Keratinocyte (primary cell): ENCODE results near the gene VPS11. TPM values are rescaled to one million over a fixed set of nuclear protein-coding genes. Genes with fewer than 3 reads are reported as not detected.

Experiments used
- DNase-seq: peaks from one replicate; pipeline ENCODE4 v3.0.0-alpha.2; 2011; ENCODE audit warnings: low read depth, missing footprints, low spot score
- FAIRE-seq: peaks from 2 replicates; lab custom pipeline; 2011; peaks lifted over from hg19 to GRCh38; lab: Jason Lieb, UNC
- H2AFZ ChIP-seq: 2 replicates; pipeline ENCODE4 v1.6.0; 2012; ENCODE audit warnings: low read length, control low read depth, inconsistent platforms; ENCODE audit not compliant: control insufficient read depth
- H3K27ac ChIP-seq: 2 replicates; pipeline ENCODE4 v1.5.1; 2011; ENCODE audit warnings: low read length; ENCODE audit not compliant: control insufficient read depth, insufficient read depth
- H3K27me3 ChIP-seq: 3 replicates; pipeline ENCODE4 v1.6.0; 2011; ENCODE audit warnings: low read length; ENCODE audit not compliant: control insufficient read depth, insufficient read depth; ENCODE audit errors: extremely low read depth
- H3K36me3 ChIP-seq, 2 experiments: 2 replicates in 1 of 2; 3 replicates in 1 of 2; pipeline ENCODE4 v1.5.1; 2011; ENCODE audit warnings: low read length in 2 of 2, mild to moderate bottlenecking in 1 of 2; ENCODE audit not compliant: control insufficient read depth in 2 of 2, insufficient read depth in 2 of 2; ENCODE audit errors: extremely low read depth in 1 of 2
- H3K4me1 ChIP-seq: 3 replicates; pipeline ENCODE4 v1.5.1; 2011; ENCODE audit warnings: low read length; ENCODE audit not compliant: control insufficient read depth, insufficient read depth; ENCODE audit errors: extremely low read depth
- H3K4me2 ChIP-seq: 3 replicates; pipeline ENCODE4 v1.6.0; 2011; ENCODE audit warnings: low read depth, low read length; ENCODE audit not compliant: control insufficient read depth, insufficient read depth; ENCODE audit errors: extremely low read depth
- H3K4me3 ChIP-seq, 3 experiments: fragments of 200-600 bp in 1 of 3; sonication (generic) in 1 of 3; 2 replicates in 2 of 3; 3 replicates in 1 of 3; pipeline ENCODE4 v1.5.1; 2011 to 2016; ENCODE audit warnings: low read length in 3 of 3, mild to moderate bottlenecking in 3 of 3, control low read depth in 2 of 3, inconsistent platforms in 1 of 3, low read depth in 1 of 3, mixed read lengths in 1 of 3, mixed run types in 1 of 3, moderate library complexity in 1 of 3; ENCODE audit not compliant: control insufficient read depth in 2 of 3, insufficient read depth in 2 of 3; ENCODE audit errors: extremely low read depth in 1 of 3
- H3K79me2 ChIP-seq: 2 replicates; pipeline ENCODE4 v1.6.0; 2012; ENCODE audit warnings: low read length; ENCODE audit not compliant: control insufficient read depth, insufficient read depth
- H3K9ac ChIP-seq: 3 replicates; pipeline ENCODE4 v1.6.0; 2011; ENCODE audit warnings: low read length; ENCODE audit not compliant: control insufficient read depth, insufficient read depth; ENCODE audit errors: extremely low read depth
- H3K9me1 ChIP-seq: 3 replicates; pipeline ENCODE4 v1.6.0; 2011; ENCODE audit warnings: low read length; ENCODE audit not compliant: control insufficient read depth, insufficient read depth; ENCODE audit errors: extremely low read depth
- H3K9me3 ChIP-seq: 2 replicates; pipeline ENCODE4 v1.5.1; 2012; ENCODE audit warnings: low read depth, low read length; ENCODE audit not compliant: control insufficient read depth
- H4K20me1 ChIP-seq: 3 replicates; pipeline ENCODE4 v1.6.0; 2011; ENCODE audit warnings: low read length; ENCODE audit not compliant: control insufficient read depth, insufficient read depth; ENCODE audit errors: extremely low read depth
- CTCF ChIP-seq, 3 experiments: IDR thresholded peaks in 1 of 3; conservative IDR thresholded peaks in 1 of 3; optimal IDR thresholded peaks in 1 of 3; 2 replicates in 2 of 3; 3 replicates in 1 of 3; pipeline versions ENCODE3 to v1.5.1; 2011; ENCODE audit warnings: low read length in 3 of 3, mild to moderate bottlenecking in 3 of 3, moderate library complexity in 2 of 3, control low read depth in 1 of 3, inconsistent platforms in 1 of 3; ENCODE audit not compliant: insufficient read depth in 2 of 3; ENCODE audit errors: extremely low read depth in 1 of 3
- EZH2 ChIP-seq: IDR thresholded peaks from one replicate; pipeline ENCODE4 v1.6.1; 2012; ENCODE audit warnings: inconsistent platforms, mild to moderate bottlenecking, low read length, moderate library complexity
- dilution Hi-C: fragments of 300-500 bp; cut with MboI; formaldehyde crosslinking; loops from one replicate; pipeline ENCODE4 v1.7.0; 2020; ENCODE audit warnings: low sequenced_read_pairs; ENCODE audit not compliant: extremely low pct_ligation_motif_present
- polyA plus RNA-seq, 5 experiments: library from polyadenylated mRNA; depleted of rRNA in 3 of 5; stranded (reverse) in 3 of 5; stranded (forward) in 1 of 5; unstranded in 1 of 5; fragments of >200 nt; gene quantifications; 1 replicate in 1 of 5; 2 replicates in 3 of 5; 3 replicates in 1 of 5; pipeline versions ENCODE4 v1.2.1 to v1.2.3, GENCODE V29; 2011 to 2012; ENCODE audit warnings: missing spikeins in 2 of 5, low read depth in 1 of 5, low replicate concordance in 1 of 5

The VPS11 gene
- polyA plus RNA-seq, 1 donor (not counting 4 experiments of a cell fraction or from before 2014, with no cell fraction given), result 12.1 TPM

- H3K27ac ChIP-seq, result peak overlapping the region; percentile 30
- peaks cover 25% of the 10 kb centered on the region for H3K4me1 ChIP-seq
Measured at GRCh38 chr11:119107538-119108145, 40.0 kb downstream of the VPS11 start.

DNA sequence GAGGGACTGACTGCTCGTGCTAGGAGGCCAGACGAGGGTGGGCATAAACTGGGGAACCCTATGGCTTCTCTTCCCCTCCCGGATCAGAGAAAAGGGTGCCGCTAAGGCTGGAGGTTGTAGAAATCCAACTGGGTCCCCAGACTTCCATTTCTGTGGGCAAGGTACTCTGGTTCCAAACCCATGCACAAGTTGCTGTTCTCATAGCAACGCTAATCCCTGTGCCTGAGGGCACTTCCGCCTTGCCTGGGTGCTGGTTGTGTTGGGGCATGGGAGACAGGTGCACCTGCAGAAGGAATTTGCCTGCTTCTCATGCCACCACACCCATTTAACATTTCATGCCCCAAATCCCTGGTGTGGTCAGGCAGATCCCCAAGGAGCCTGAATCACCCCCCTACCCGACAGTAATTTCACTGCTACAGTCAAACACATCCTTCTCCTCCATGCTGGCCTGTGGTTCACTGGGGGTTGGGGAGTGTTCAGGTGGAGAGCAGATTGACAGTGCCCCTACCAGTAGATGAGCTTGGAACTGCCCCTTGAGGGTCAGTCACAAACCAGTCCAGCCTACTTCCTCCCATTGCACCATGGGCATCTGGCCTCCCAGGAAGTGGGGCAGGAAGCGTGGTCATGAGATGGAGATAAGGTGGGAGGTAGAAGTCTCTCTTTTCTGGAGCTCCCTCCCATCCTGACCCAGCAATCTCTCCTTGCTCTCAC lies 40.7 kb downstream of the VPS11 start:
- Histone ChIP-seq H2AFZ (peak overlapping the region; percentile 29), H3K9ac (peak overlapping the region; percentile 76), H3K79me2 (peaks cover 10% of the 10 kb centered on the region), H3K4me2 (peak overlapping the region; percentile 95), H3K4me1 (peaks cover 23% of the 10 kb centered on the region), H3K27ac (peak overlapping the region; percentile 16), H3K9me3 (no peaks in the 10 kb centered on the region), H3K9me1 (peaks cover 8% of the 10 kb centered on the region), H4K20me1 (no peaks in the 10 kb centered on the region), H3K27me3 (no peaks in the 10 kb centered on the region), H3K36me3 (peaks cover 7 to 9% of the 10 kb centered on the region in 2 experiments), H3K4me3 (peak overlapping the region; percentile 76 to 82 (median 82))
- DNase-seq, result no peak
- TF ChIP-seq CTCF (optimal IDR thresholded peaks at IDR 0.05 in 1 of 3, IDR thresholded peaks at IDR 0.05 in 1 of 3, conservative IDR thresholded peaks at IDR 0.05 in 1 of 3; ENCODE audit: extremely low read depth in 1 of 3, insufficient read depth in 2 of 3, low read length in 3 of 3), result no peak
- no peak for TF ChIP-seq EZH2
- dilution Hi-C loops, result no loop called here
- peak; percentile 71 for FAIRE-seq

More at GRCh38 chr11:119107538-119108145, 40.0 kb downstream of the VPS11 start:
- TF ChIP-seq EZH2, result no peak
- no peak for TF ChIP-seq CTCF (optimal IDR thresholded peaks at IDR 0.05 in 1 of 3, IDR thresholded peaks at IDR 0.05 in 1 of 3, conservative IDR thresholded peaks at IDR 0.05 in 1 of 3; ENCODE audit: extremely low read depth in 1 of 3, insufficient read depth in 2 of 3, low read length in 3 of 3)
- dilution Hi-C loops, result no loop called here
- Histone ChIP-seq H3K9me1 (peaks cover 8% of the 10 kb centered on the region), H3K9ac (peak overlapping the region; percentile 76), H2AFZ (peak overlapping the region; percentile 68), H3K4me2 (peak overlapping the region; percentile 95), H3K9me3 (no peaks in the 10 kb centered on the region), H3K4me3 (peak overlapping the region; percentile 76 to 82 (median 82)), H3K27me3 (no peaks in the 10 kb centered on the region), H4K20me1 (no peaks in the 10 kb centered on the region), H3K36me3 (peaks cover 3 to 8% of the 10 kb centered on the region in 2 experiments), H3K79me2 (peaks cover 10% of the 10 kb centered on the region)
- DNase-seq (no peak), FAIRE-seq (no peak)
